NCI-H526 treated with DMSO at 0.1 percent for 48 hours (cell line): ENCODE results near the gene IL1A.

ENCODE experiments used
- DNase-seq: peaks from one replicate; lab custom pipeline; 2025; lab: John Stamatoyannopoulos, UW

The IL1A gene

GRCh38 chr2:112792419-112792818 is 8.1 kb upstream of the IL1A start:
- DNase-seq, result no peak

GRCh38 chr2:112791693-112792230 is 7.5 kb upstream of the IL1A start:
- DNase-seq, result no peak

- no peak for DNase-seq
These were observed 6.7 kb upstream of the IL1A start for GRCh38 chr2:112791019-112791418.

- no peak for DNase-seq
These were observed 6.0 kb upstream of the IL1A start for GRCh38 chr2:112790305-112790704.

- no peak for DNase-seq
These were observed 4.9 kb upstream of the IL1A start for GRCh38 chr2:112789186-112789585.

GRCh38 chr2:112788653-112789052 is 4.4 kb upstream of the IL1A start:
- no peak for DNase-seq

- no peak for DNase-seq
These were observed 3.6 kb upstream of the IL1A start for GRCh38 chr2:112787729-112788393.

GRCh38 chr2:112787294-112787693 is 3.0 kb upstream of the IL1A start:
- no peak for DNase-seq

GRCh38 chr2:112783187-112783714 is 1.0 kb downstream of the IL1A start:
- DNase-seq, result no peak

- DNase-seq, result no peak
These were observed 2.0 kb downstream of the IL1A start for GRCh38 chr2:112782234-112782799.

- no peak for DNase-seq
These were observed 4.7 kb downstream of the IL1A start for GRCh38 chr2:112779598-112779997.

- no peak for DNase-seq
These were observed 7.3 kb downstream of the IL1A start for GRCh38 chr2:112777036-112777435.

- no peak for DNase-seq
These were observed 8.2 kb downstream of the IL1A start for GRCh38 chr2:112776113-112776512.

GRCh38 chr2:112774536-112775285 is 9.6 kb downstream of the IL1A start:
- DNase-seq, result no peak

GRCh38 chr2:112773556-112773955 is 10.7 kb downstream of the IL1A start:
- no peak for DNase-seq

- DNase-seq, result no peak
These were observed 11.3 kb downstream of the IL1A start for GRCh38 chr2:112772911-112773475.

- no peak for DNase-seq
These were observed 12.0 kb downstream of the IL1A start for GRCh38 chr2:112772322-112772721.

GRCh38 chr2:112768432-112768831 is 15.9 kb downstream of the IL1A start:
- DNase-seq, result no peak

GRCh38 chr2:112767693-112768330 is 16.5 kb downstream of the IL1A start:
- no peak for DNase-seq

- DNase-seq, result no peak
These were observed 19.0 kb downstream of the IL1A start for GRCh38 chr2:112765251-112765650.

- DNase-seq, result peak; percentile 95
These were observed 19.9 kb downstream of the IL1A start, which contains the start of gene CKAP2L for GRCh38 chr2:112764071-112765044. Gene CKAP2L (minus strand): TSS chr2:112764609. CDS start chr2:112764598, 11 bp downstream.
